HepG2 (cell line): ENCODE measurements around the gene NT5DC2. TPM values are rescaled to one million over a fixed set of nuclear protein-coding genes. Genes with fewer than 3 reads are reported as not detected.
A peak's percentile ranks its signal among the peaks of the same experiment; 100 is the strongest.

Source experiments
- ATAC-seq: fragments of 200-7000 bp; cut with Tn5 transposase; 3 replicates; pipeline ENCODE4 v1.9.1; 2020; ENCODE audit warnings: mild to moderate bottlenecking, moderate library complexity
- BruUV-seq: library from RNA; stranded (reverse); fragments of 400-500 nt; replicated peaks from 2 replicates; lab custom pipeline; 2021; lab: Mats Ljungman, UMichigan
- CTCF ChIA-PET: fragments of 300-600 bp; formaldehyde crosslinking; extraction: SDS; loops from one replicate; lab custom pipeline; 2021; ENCODE audit warnings: low total read pairs, inconsistent platforms, low intra/inter-chr PET ratio; lab: Yijun Ruan, JAX
- POLR2A ChIA-PET: fragments of 350-600 bp; sonication (Branson Sonifier 250); formaldehyde crosslinking; loops from one replicate; lab custom pipeline; 2020; ENCODE audit warnings: antibody characterized with exemption, inconsistent platforms; lab: Yijun Ruan, JAX
- DNase-seq: peaks from one replicate; pipeline ENCODE4 v3.0.0-alpha.2; 2015; ENCODE audit warnings: low spot score
- FAIRE-seq: peaks from 3 replicates; lab custom pipeline; 2011; peaks lifted over from hg19 to GRCh38; lab: Jason Lieb, UNC
- H2AFZ ChIP-seq: one replicate; pipeline ENCODE4 v1.6.1; 2011; ENCODE audit warnings: low read length, inconsistent platforms
- H3K27ac ChIP-seq: fragments of 300-600 bp; 3 replicates; pipeline ENCODE4 v1.8.0; 2011; ENCODE audit warnings: mixed run types, mild to moderate bottlenecking, mixed read lengths, low read length, inconsistent platforms; ENCODE audit not compliant: insufficient read depth; ENCODE audit errors: extremely low read length
- H3K27me3 ChIP-seq, 2 experiments: fragments of 200-600 bp in 1 of 2; 2 replicates in 1 of 2; 3 replicates in 1 of 2; pipeline versions ENCODE4 v1.6.0 to v1.8.0; 2011; ENCODE audit warnings: low read length in 2 of 2, mild to moderate bottlenecking in 2 of 2, moderate library complexity in 2 of 2, inconsistent platforms in 1 of 2; ENCODE audit not compliant: insufficient read depth in 2 of 2, control insufficient read depth in 1 of 2
- H3K36me3 ChIP-seq, 2 experiments: fragments of 200-600 bp in 1 of 2; replicated peaks in 1 of 2; 2 replicates in 1 of 2; 3 replicates in 1 of 2; pipeline versions ENCODE4 v1.5.1 to v1.8.0; 2011; ENCODE audit warnings: low read length in 2 of 2, inconsistent platforms in 1 of 2; ENCODE audit not compliant: insufficient read depth in 2 of 2, control insufficient read depth in 1 of 2
- H3K4me1 ChIP-seq: 2 replicates; pipeline ENCODE4 v1.5.1; 2012; ENCODE audit warnings: low read length, inconsistent platforms; ENCODE audit not compliant: insufficient read depth
- H3K4me2 ChIP-seq: 2 replicates; pipeline ENCODE4 v1.6.0; 2011; ENCODE audit warnings: low read depth, low read length, inconsistent platforms
- H3K4me3 ChIP-seq, 3 experiments: fragments of 200-600 bp in 1 of 3; sonication (generic), shearing (Covaris generic) in 1 of 3; replicated peaks in 1 of 3; 2 replicates each; pipeline ENCODE4 v1.5.1; 2011 to 2016; ENCODE audit warnings: low read length in 3 of 3, inconsistent platforms in 2 of 3, low read depth in 2 of 3, mild to moderate bottlenecking in 2 of 3, control low read depth in 1 of 3, mixed read lengths in 1 of 3; ENCODE audit not compliant: insufficient read depth in 1 of 3
- H3K79me2 ChIP-seq: one replicate; pipeline ENCODE4 v1.6.1; 2011; ENCODE audit warnings: low read length, inconsistent platforms; ENCODE audit not compliant: insufficient read depth
- H3K9ac ChIP-seq: 2 replicates; pipeline ENCODE4 v1.6.0; 2011; ENCODE audit warnings: mild to moderate bottlenecking, low read depth, low read length, inconsistent platforms; ENCODE audit not compliant: insufficient read depth
- H3K9me3 ChIP-seq: 2 replicates; pipeline ENCODE4 v1.5.1; 2012; ENCODE audit warnings: mild to moderate bottlenecking, low read length
- H4K20me1 ChIP-seq: 2 replicates; pipeline ENCODE4 v1.6.0; 2011; ENCODE audit warnings: inconsistent platforms, mild to moderate bottlenecking, low read length, moderate library complexity; ENCODE audit not compliant: insufficient read depth
- CHD4 ChIP-seq: fragments of 200-600 bp; sonication (generic); IDR thresholded peaks from 2 replicates; pipeline ENCODE4 v1.7.0; 2017; ENCODE audit warnings: mild to moderate bottlenecking, low read length, borderline replicate concordance
- HCFC1 ChIP-seq: fragments of 150-350 bp; IDR thresholded peaks from 2 replicates; pipeline ENCODE4 v1.6.1; 2014; ENCODE audit warnings: low read depth, low read length
- HNF4G ChIP-seq, 2 experiments: sonication (generic) in 1 of 2; formaldehyde crosslinking in 1 of 2; IDR thresholded peaks; 2 replicates each; pipeline versions ENCODE4 v1.4.0 to v1.6.1; 2011 to 2020; ENCODE audit warnings: borderline replicate concordance in 2 of 2, low read depth in 2 of 2, mild to moderate bottlenecking in 2 of 2, low read length in 1 of 2, missing genetic modification reagents in 1 of 2, moderate library complexity in 1 of 2
- HOXA3 ChIP-seq: sonication (generic); formaldehyde crosslinking; IDR thresholded peaks from 2 replicates; pipeline ENCODE4 v1.5.0; 2020; ENCODE audit warnings: missing genetic modification reagents
- KLF11 ChIP-seq: IDR thresholded peaks from 2 replicates; pipeline ENCODE4 v1.6.1; 2016; ENCODE audit warnings: missing compliant biosample characterization
- MAZ ChIP-seq, 2 experiments: sonication (generic) in 1 of 2; formaldehyde crosslinking in 1 of 2; IDR thresholded peaks; 2 replicates each; pipeline versions ENCODE4 v1.5.0 to v1.6.1; 2012 to 2020; ENCODE audit warnings: low read depth in 2 of 2, mild to moderate bottlenecking in 2 of 2, borderline replicate concordance in 1 of 2, improper control_type of control experiment in 1 of 2, low read length in 1 of 2, missing genetic modification reagents in 1 of 2, moderate library complexity in 1 of 2
- MXD4 ChIP-seq: IDR thresholded peaks from 2 replicates; pipeline ENCODE4 v1.6.1; 2016; ENCODE audit warnings: mild to moderate bottlenecking, missing biosample characterization, missing genetic modification reagents
- NCOA1 ChIP-seq: sonication (generic); formaldehyde crosslinking; IDR thresholded peaks from 2 replicates; pipeline ENCODE4 v1.9.0; 2021; ENCODE audit warnings: missing genetic modification reagents
- NPAS2 ChIP-seq: sonication (generic); formaldehyde crosslinking; IDR thresholded peaks from 2 replicates; pipeline ENCODE4 v1.8.0; 2022; ENCODE audit warnings: mild to moderate bottlenecking, missing genetic modification reagents, borderline replicate concordance
- REXO4 ChIP-seq: sonication (generic); formaldehyde crosslinking; IDR thresholded peaks from 2 replicates; pipeline ENCODE4 v1.8.0; 2022; ENCODE audit warnings: missing genetic modification reagents, mild to moderate bottlenecking, borderline replicate concordance
- RORA ChIP-seq: sonication (generic); formaldehyde crosslinking; IDR thresholded peaks from 2 replicates; pipeline ENCODE4 v1.5.0; 2020; ENCODE audit warnings: mild to moderate bottlenecking, missing genetic modification reagents, moderate library complexity
- SMAD1 ChIP-seq: sonication (generic); formaldehyde crosslinking; IDR thresholded peaks from 2 replicates; pipeline ENCODE4 v1.4.0; 2020; ENCODE audit warnings: missing genetic modification reagents, low read depth, mild to moderate bottlenecking, borderline replicate concordance
- ZNF292 ChIP-seq: sonication (generic); formaldehyde crosslinking; IDR thresholded peaks from 2 replicates; pipeline ENCODE4 v1.8.1; 2022; ENCODE audit warnings: mild to moderate bottlenecking, low read depth, missing genetic modification reagents, borderline replicate concordance
- ZNF562 ChIP-seq: sonication (generic); formaldehyde crosslinking; IDR thresholded peaks from 2 replicates; pipeline ENCODE4 v1.8.0; 2022; ENCODE audit warnings: missing genetic modification reagents, borderline replicate concordance
- ZNF569 ChIP-seq: sonication (generic); formaldehyde crosslinking; IDR thresholded peaks from 2 replicates; pipeline ENCODE4 v1.5.0; 2020; ENCODE audit warnings: mild to moderate bottlenecking, missing genetic modification reagents, moderate library complexity, borderline replicate concordance
- ZNF597 ChIP-seq: sonication (generic); formaldehyde crosslinking; IDR thresholded peaks from 2 replicates; pipeline ENCODE4 v1.5.0; 2020; ENCODE audit warnings: missing genetic modification reagents
- ZNF629 ChIP-seq: sonication (generic); formaldehyde crosslinking; conservative IDR thresholded peaks from 2 replicates; pipeline ENCODE4 v1.5.0; 2020; ENCODE audit warnings: missing genetic modification reagents
- WGBS: methylation state at CpG from one replicate; pipeline ENCODE4 v1.1.6; 2017; ENCODE audit warnings: low lambda C conversion rate; 5-methylcytosine and 5-hydroxymethylcytosine counted together
- in situ Hi-C: cut with HindIII; loops from 2 replicates; pipeline ENCODE4 v1.10.0; 2017; ENCODE audit warnings: low pct_unique_long_range_greater_than_20kb; ENCODE audit not compliant: extremely low pct_ligation_motif_present
- intact Hi-C: fragments of 100-400 bp; cut with micrococcal nuclease; formaldehyde crosslinking; loops from one replicate; pipeline ENCODE4 v1.10.0; 2022; ENCODE audit not compliant: unreplicated experiment
- polyA plus RNA-seq, 8 experiments: library from polyadenylated mRNA; depleted of rRNA in 3 of 8; stranded (reverse) in 7 of 8; unstranded in 1 of 8; fragments of >200 nt; fragmentation: Illumina TruSeq in 4 of 8; extraction: Trizol in 4 of 8; gene quantifications; 2 replicates each; pipeline versions ENCODE4 v1.2.1 to v1.2.3, GENCODE V29; 2011 to 2016; ENCODE audit warnings: low read depth in 4 of 8, missing spikeins in 1 of 8, mixed read lengths in 1 of 8; ENCODE audit not compliant: insufficient read depth in 1 of 8
- total RNA-seq, 5 experiments: library from RNA; depleted of rRNA; stranded (reverse); fragments of >200 nt; fragmentation: Illumina TruSeq; extraction: Trizol; gene quantifications; 2 replicates each; pipeline ENCODE4 v1.2.3, GENCODE V29; 2016; ENCODE audit warnings: low read depth in 1 of 5

NT5DC2 gene
- total and polyA plus RNA-seq, 2 of the 13 experiments (the other 11 are each of a cell fraction or from before 2014, with no cell fraction given), result 131 to 240 TPM

DNA sequence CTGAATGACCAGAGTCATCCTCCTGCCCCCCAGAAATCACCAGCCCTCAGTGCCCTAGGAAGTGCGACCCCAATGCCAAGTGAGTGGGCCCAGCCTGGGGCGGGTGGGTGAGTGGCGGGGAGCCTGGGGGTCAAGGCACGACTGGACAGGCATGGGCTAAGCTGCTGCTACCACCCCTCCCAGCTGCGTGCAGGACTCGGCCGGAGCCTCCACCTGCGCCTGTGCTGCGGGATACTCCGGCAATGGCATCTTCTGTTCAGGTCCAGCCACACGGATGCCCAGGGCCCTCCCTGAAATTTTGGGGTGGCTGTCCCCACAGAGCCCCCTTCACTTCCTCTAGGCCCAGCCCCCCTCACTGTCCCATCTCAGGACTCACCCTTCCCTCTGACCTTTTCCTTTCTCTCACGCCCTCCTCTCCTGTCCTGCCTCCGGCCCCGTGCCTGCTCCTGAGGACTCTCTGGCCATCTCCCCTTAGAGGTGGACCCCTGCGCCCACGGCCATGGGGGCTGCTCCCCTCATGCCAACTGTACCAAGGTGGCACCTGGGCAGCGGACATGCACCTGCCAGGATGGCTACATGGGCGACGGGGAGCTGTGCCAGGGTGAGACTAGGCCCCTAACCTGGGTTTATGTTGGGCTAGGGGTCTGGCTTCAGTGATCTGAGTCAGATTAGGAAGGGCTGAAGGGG is 17.0 kb downstream of the NT5DC2 start:
- no peak overlapping the region for H2AFZ ChIP-seq
- H3K4me2 ChIP-seq, result no peak overlapping the region
- H3K9ac ChIP-seq, result no peak overlapping the region
- WGBS, result 49% methylated on average over 15 of the region's 19 CpGs
- no peaks in the 10 kb centered on the region for H3K79me2 ChIP-seq
- H3K4me1 ChIP-seq, result peaks cover 27% of the 10 kb centered on the region
- no peak for DNase-seq
- H3K9me3 ChIP-seq, result no peaks in the 10 kb centered on the region
- ChIA-PET POLR2A (no interaction called here), CTCF (no interaction called here)
- TF ChIP-seq ZNF629, result no peak
- TF ChIP-seq MXD4 (CRISPR knock-in tag), result no peak
- TF ChIP-seq ZNF292 (CRISPR knock-in tag), result no peak
- no peak for TF ChIP-seq CHD4
- no peak for TF ChIP-seq HOXA3 (CRISPR knock-in tag)
- no peak for TF ChIP-seq KLF11 (CRISPR knock-in tag)
- no peak for TF ChIP-seq RORA (CRISPR knock-in tag)
- TF ChIP-seq MAZ (IDR thresholded peaks at IDR 0.05; ENCODE audit: borderline replicate concordance, low read depth, low read length), result no peak
- TF ChIP-seq MAZ (CRISPR knock-in tag; IDR thresholded peaks at IDR 0.05; ENCODE audit: low read depth), result no peak
- H3K27ac ChIP-seq, result no peak overlapping the region
- H3K36me3 ChIP-seq, result no peaks in the 10 kb centered on the region
- H3K4me3 ChIP-seq, result no peak overlapping the region
- BruUV-seq, result no TSS peak
- peaks cover 27 to 66% of the 10 kb centered on the region in 2 experiments for H3K27me3 ChIP-seq
- FAIRE-seq, result no peak
- no peaks in the 10 kb centered on the region for H4K20me1 ChIP-seq
- in situ Hi-C loops, result no loop called here
- ATAC-seq, result no peak
- intact Hi-C loops, result no loop called here

- Histone ChIP-seq H3K36me3 (no peaks in the 10 kb centered on the region), H3K4me3 (peak overlapping the region in 1 of 3 experiments; percentile 13; a peak in 1 of 6 replicates), H3K9me3 (no peaks in the 10 kb centered on the region), H3K9ac (no peak overlapping the region), H3K4me1 (peaks cover 27% of the 10 kb centered on the region), H3K27ac (no peak overlapping the region), H3K79me2 (no peaks in the 10 kb centered on the region), H3K4me2 (peak overlapping the region; percentile 61; the same call in 1 of the 2 replicates), H4K20me1 (no peaks in the 10 kb centered on the region), H2AFZ (no peak overlapping the region), H3K27me3 (peaks cover 27 to 79% of the 10 kb centered on the region in 2 experiments)
- TF ChIP-seq HNF4G (IDR thresholded peaks at IDR 0.05; ENCODE audit: borderline replicate concordance, low read depth, low read length) (no peak), HNF4G (CRISPR knock-in tag; IDR thresholded peaks at IDR 0.05; ENCODE audit: borderline replicate concordance, low read depth) (no peak), NCOA1 (CRISPR knock-in tag) (no peak), HCFC1 (no peak), REXO4 (CRISPR knock-in tag) (no peak), ZNF569 (CRISPR knock-in tag) (no peak), ZNF562 (no peak), SMAD1 (CRISPR knock-in tag) (no peak), ZNF597 (CRISPR knock-in tag) (no peak), NPAS2 (CRISPR knock-in tag) (no peak)
- CTCF ChIA-PET, result no interaction called here
- no peak for FAIRE-seq
- in situ Hi-C loops (no loop called here), intact Hi-C loops (no loop called here)
- WGBS, result 10% methylated on average over 5 of the region's 6 CpGs
- peak; percentile 4 for ATAC-seq
- BruUV-seq, result no TSS peak
- POLR2A ChIA-PET, result interaction anchor here (1.5 kb wide), 1 partner anchor 17 kb away, joined by 3 read pairs; no protein-coding TSS in a partner anchor
- no peak for DNase-seq
Measured at GRCh38 chr3:52515192-52515591, 18.5 kb downstream of the NT5DC2 start.
